Mucosa of descending colon (tissue), 3 donors: ENCODE results near the gene MED15. TPM values are rescaled to one million over a fixed set of nuclear protein-coding genes. Genes with fewer than 3 reads are reported as not detected.
A peak's percentile ranks its signal among the peaks of the same experiment; 100 is the strongest.

Experiments
- ATAC-seq: fragments of 200-7000 bp; cut with Tn5 transposase; one replicate; pipeline ENCODE4 v1.9.1; 2020; ENCODE audit warnings: mild to moderate bottlenecking, moderate library complexity
- DNase-seq, 3 donors: peaks; one replicate each; pipeline ENCODE4 v3.0.0-alpha.2; 2020
- H3K36me3 ChIP-seq: fragments of 200-600 bp; one replicate; pipeline ENCODE4 v1.8.0; 2021; ENCODE audit warnings: low read depth, mild to moderate bottlenecking
- H3K4me1 ChIP-seq: fragments of 200-600 bp; one replicate; pipeline ENCODE4 v1.8.0; 2021; ENCODE audit warnings: low read depth, mild to moderate bottlenecking
- H3K4me3 ChIP-seq: fragments of 200-600 bp; one replicate; pipeline ENCODE4 v1.8.0; 2021; ENCODE audit warnings: mild to moderate bottlenecking
- H3K9me3 ChIP-seq: fragments of 200-600 bp; one replicate; pipeline ENCODE4 v1.8.0; 2021; ENCODE audit warnings: mild to moderate bottlenecking
- intact Hi-C, 2 donors: fragments of 100-400 bp; cut with DNase I in 1 of 2; cut with micrococcal nuclease in 1 of 2; formaldehyde crosslinking; loops; one replicate each; pipeline versions ENCODE4 v1.11.0 to v1.11.1; 2022; cut with DNase I, micrococcal nuclease
- total RNA-seq, 3 donors: library from RNA; stranded (reverse); fragmentation: NEBNext Ultra II Directional in 2 of 3; extraction: Animal tissue kit (Norgen Biotek cat#: 25700) in 2 of 3; gene quantifications; one replicate each; pipeline versions ENCODE4 v1.2.1 to v1.2.4, GENCODE V29; 2021 to 2023
- TF ChIP-seq, protein P1 (sequence below): fragments of 200-600 bp; IDR thresholded peaks from one replicate; pipeline ENCODE4 v1.8.0; 2022; ENCODE audit warnings: antibody characterized with exemption, mild to moderate bottlenecking
- donor health status: DM: no; HTN: no; CAD: no; lungs with moderate emphysema.
- donor health status: DM: no; HTN: no; CAD: no.
- donor health status: DM: no; HTN: yes; CAD: no.

The MED15 gene
- total RNA-seq, 3 donors from 2014 or later: 99.9 to 125 (median 114) TPM

DNA sequence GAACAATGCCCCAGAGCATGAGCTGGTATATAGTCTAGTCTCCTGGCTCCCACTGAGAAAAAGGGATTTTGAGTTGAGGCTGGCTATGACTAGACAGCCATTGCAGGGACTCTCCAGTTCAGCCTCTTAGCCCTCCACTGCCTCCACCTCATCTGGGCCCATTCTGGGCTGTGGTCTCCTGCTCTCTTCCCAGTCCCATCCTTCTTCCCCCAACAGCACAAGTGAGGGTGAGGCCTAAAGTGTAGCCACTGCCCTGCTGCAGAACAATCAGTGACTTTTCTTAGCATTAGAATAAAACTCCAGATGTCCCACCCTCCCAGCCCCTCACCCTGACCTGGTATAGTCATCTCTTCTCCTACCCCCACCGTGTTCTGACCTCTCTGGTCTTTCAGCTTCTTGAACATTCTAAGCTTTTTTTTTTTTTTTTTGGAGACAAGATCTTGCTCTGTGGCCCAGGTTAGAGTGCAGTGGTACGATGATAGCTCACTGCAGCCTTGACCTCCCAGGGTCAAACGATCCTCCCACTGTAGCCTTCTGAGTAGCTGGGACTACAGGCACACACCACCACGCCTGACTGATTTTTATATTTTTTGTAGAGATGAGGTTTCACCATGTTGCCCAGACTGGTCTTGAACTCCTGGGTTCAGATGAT, 4.3 kb downstream of the MED15 start:
- DNase-seq (no peak), ATAC-seq (no peak)
- H3K4me1 ChIP-seq: peaks cover 29% of the 10 kb centered on the region
- H3K4me3 ChIP-seq: no peak overlapping the region
- H3K36me3 ChIP-seq: no peaks in the 10 kb centered on the region
- intact Hi-C loops: no loop called here
- no peaks in the 10 kb centered on the region for H3K9me3 ChIP-seq
- TF ChIP-seq, protein P1, sequence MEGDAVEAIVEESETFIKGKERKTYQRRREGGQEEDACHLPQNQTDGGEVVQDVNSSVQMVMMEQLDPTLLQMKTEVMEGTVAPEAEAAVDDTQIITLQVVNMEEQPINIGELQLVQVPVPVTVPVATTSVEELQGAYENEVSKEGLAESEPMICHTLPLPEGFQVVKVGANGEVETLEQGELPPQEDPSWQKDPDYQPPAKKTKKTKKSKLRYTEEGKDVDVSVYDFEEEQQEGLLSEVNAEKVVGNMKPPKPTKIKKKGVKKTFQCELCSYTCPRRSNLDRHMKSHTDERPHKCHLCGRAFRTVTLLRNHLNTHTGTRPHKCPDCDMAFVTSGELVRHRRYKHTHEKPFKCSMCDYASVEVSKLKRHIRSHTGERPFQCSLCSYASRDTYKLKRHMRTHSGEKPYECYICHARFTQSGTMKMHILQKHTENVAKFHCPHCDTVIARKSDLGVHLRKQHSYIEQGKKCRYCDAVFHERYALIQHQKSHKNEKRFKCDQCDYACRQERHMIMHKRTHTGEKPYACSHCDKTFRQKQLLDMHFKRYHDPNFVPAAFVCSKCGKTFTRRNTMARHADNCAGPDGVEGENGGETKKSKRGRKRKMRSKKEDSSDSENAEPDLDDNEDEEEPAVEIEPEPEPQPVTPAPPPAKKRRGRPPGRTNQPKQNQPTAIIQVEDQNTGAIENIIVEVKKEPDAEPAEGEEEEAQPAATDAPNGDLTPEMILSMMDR: no peak

DNA sequence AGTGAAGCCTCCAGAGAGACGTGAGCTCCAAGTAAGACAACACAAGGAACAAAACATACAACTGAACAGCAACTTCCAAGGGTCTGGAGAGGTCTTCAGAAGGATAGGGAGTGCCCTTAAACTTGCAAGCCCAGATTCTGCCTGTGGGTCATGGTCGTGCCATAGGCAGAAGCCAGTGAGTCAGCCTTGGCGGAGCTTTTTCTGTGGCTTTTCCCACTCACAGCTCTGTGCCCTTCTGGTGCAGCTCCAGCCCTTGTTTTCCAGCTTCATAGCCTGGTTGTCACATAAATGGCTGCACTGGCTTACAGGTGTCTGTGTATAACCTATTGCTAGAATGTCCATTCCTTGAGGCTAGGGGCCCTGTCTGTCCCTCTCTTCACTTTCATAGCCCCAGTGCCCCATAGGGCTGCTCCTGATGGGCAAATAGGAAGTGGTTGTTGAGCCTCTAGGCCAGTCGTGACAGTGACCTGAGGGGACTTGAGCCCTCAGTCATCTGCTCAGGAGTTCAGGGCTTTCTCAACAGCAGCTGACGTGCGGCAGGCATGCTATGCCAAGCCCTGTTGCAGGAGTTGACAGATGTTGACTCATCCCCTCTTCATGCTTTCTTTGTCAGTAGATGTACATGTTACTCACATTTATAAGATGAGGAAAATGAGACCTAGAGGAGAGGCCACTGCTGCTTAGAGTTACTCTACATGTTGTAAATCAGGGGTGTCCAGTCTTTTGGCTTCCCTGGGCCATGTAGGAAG, 7.4 kb downstream of the MED15 start:
- H3K9me3 ChIP-seq: no peaks in the 10 kb centered on the region
- intact Hi-C loops: no loop called here
- TF ChIP-seq, protein P1: no peak
- ATAC-seq: no peak
- peaks cover 14% of the 10 kb centered on the region for H3K4me1 ChIP-seq
- DNase-seq: no peak
- no peaks in the 10 kb centered on the region for H3K36me3 ChIP-seq
- no peak overlapping the region for H3K4me3 ChIP-seq

DNA sequence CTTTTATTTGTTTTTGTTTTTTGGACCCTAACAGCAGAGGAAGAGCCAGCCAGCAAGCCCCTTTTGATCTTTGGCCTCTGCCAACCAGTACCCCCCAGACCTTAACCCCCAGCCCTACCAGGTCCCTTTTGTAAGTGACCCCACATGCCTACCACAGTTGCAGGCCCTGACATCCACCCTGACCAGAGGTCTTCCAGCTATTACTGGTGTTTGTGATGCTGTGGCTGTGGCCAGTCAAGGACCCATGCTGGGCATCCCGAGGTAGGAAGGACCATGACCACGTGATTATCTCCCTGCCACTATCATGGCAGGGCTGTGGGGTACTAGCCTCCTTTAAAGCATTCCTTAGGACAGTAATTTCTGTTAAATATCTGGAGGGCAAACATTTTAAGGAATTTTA, 9.0 kb downstream of the MED15 start:
- TF ChIP-seq, protein P1: no peak
- no peak overlapping the region for H3K4me3 ChIP-seq
- H3K9me3 ChIP-seq: no peaks in the 10 kb centered on the region
- H3K36me3 ChIP-seq: no peaks in the 10 kb centered on the region
- DNase-seq (no peak), ATAC-seq (no peak)
- intact Hi-C loops: no loop called here
- H3K4me1 ChIP-seq: peaks cover 3% of the 10 kb centered on the region

DNA sequence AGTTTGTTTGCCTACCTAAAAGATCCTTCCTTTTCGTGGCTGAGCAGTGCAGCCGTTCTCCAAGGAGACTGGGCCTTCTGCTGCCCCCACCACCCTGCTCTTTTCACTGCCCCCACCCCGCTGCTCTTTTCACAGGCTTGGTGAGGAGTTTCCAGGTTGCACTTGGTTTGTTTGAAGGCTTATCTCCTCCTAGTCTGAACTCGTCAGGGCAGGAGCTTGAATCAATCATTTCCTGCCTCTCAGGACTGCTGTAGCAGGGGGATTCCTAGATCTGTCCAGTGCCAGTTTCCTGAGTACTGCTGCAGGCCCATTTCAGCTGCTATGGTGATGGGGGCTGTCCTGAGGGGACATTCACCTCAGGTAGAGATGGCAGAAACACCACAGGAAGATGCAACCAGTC, 10.0 kb downstream of the MED15 start:
- intact Hi-C loops: no loop called here
- no peak for ATAC-seq
- no peaks in the 10 kb centered on the region for H3K4me1 ChIP-seq
- TF ChIP-seq, protein P1: no peak
- DNase-seq: no peak
- H3K36me3 ChIP-seq: no peaks in the 10 kb centered on the region
- H3K4me3 ChIP-seq: no peak overlapping the region
- H3K9me3 ChIP-seq: no peaks in the 10 kb centered on the region

DNA sequence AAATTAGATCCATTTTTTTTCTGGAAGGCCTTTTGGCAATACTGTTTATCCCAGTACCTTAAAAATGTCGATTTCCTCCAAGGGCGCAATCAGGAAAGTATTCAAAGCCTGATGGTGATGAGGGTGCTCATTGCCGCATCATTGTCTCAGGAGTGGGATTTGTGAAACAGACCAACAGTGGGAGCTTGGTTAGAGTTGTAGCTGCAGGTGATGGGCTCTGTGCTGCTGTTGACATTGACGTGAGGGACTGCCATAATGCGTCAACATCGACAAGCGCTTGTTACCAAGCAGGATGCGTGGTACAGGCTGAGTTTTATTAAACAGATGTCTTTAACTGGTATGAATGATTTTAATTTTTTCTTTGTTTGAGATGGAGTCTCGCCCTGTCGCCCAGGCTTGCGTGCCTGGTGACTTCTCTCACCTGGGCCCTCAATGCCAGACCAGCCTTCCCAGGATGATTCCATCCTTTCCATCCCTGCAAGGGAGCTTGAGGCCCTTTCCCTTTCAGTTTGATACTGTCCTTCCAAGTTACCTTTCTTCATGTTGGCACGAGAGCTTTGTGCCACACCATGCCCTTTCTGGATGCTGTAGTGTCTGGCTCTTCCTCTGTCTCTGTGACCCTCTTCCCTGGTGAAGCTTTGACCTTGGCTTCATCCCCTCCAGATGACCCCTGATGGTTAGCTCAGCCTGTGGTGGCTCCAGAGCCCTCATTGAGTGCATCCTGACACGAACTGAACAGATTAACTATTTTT, 10.6 kb downstream of the MED15 start:
- TF ChIP-seq, protein P1: no peak
- Histone ChIP-seq H3K9me3 (no peaks in the 10 kb centered on the region), H3K36me3 (no peaks in the 10 kb centered on the region), H3K4me1 (peaks cover 4% of the 10 kb centered on the region), H3K4me3 (no peak overlapping the region)
- DNase-seq: peak in 1 of 3 donors; percentile 2
- intact Hi-C loops: no loop called here
- no peak for ATAC-seq
